HS-27A (cell line): ENCODE results near the gene SCOC.

Experiments used
- DNase-seq: peaks from one replicate; pipeline ENCODE4 v3.0.0-alpha.2; 2012; ENCODE audit warnings: low read depth, missing footprints

The SCOC gene

GRCh38 chr4:140373328-140374129 is at the start of gene SCOC:
SCOC (plus strand) TSS chr4:140373646; CDS start chr4:140379171, 5,525 bp downstream.
- DNase-seq, result peak; percentile 99

- no peak for DNase-seq
Observed at GRCh38 chr4:140326395-140326993, 47.0 kb upstream of the SCOC start.

GRCh38 chr4:140330311-140330900 is 43.0 kb upstream of the SCOC start:
- no peak for DNase-seq

- no peak for DNase-seq
Observed at GRCh38 chr4:140331245-140331644, 42.2 kb upstream of the SCOC start.

- no peak for DNase-seq
Observed at GRCh38 chr4:140331876-140332275, 41.6 kb upstream of the SCOC start.

GRCh38 chr4:140332734-140333133 is 40.7 kb upstream of the SCOC start:
- no peak for DNase-seq

GRCh38 chr4:140333523-140333922 is 39.9 kb upstream of the SCOC start:
- no peak for DNase-seq

GRCh38 chr4:140335076-140335475 is 38.4 kb upstream of the SCOC start:
- DNase-seq, result no peak

- DNase-seq, result no peak
Observed at GRCh38 chr4:140336730-140337129, 36.7 kb upstream of the SCOC start.

- no peak for DNase-seq
Observed at GRCh38 chr4:140342620-140343019, 30.8 kb upstream of the SCOC start.

GRCh38 chr4:140343303-140343702 is 30.1 kb upstream of the SCOC start:
- DNase-seq, result no peak

GRCh38 chr4:140344101-140344500 is 29.3 kb upstream of the SCOC start:
- no peak for DNase-seq

GRCh38 chr4:140344621-140345020 is 28.8 kb upstream of the SCOC start:
- no peak for DNase-seq

- DNase-seq, result no peak
Observed at GRCh38 chr4:140346136-140346535, 27.3 kb upstream of the SCOC start.

- DNase-seq, result no peak
Observed at GRCh38 chr4:140349816-140350215, 23.6 kb upstream of the SCOC start.

- DNase-seq, result no peak
Observed at GRCh38 chr4:140351093-140352075, 22.1 kb upstream of the SCOC start.

GRCh38 chr4:140353786-140354185 is 19.7 kb upstream of the SCOC start:
- no peak for DNase-seq

- DNase-seq, result no peak
Observed at GRCh38 chr4:140355288-140355687, 18.2 kb upstream of the SCOC start.

GRCh38 chr4:140357868-140358267 is 15.6 kb upstream of the SCOC start:
- DNase-seq, result no peak

GRCh38 chr4:140358281-140358680 is 15.2 kb upstream of the SCOC start:
- no peak for DNase-seq

GRCh38 chr4:140359562-140360427 is 13.7 kb upstream of the SCOC start:
- DNase-seq, result peak; percentile 81
